HG03135 (cell line): ENCODE results near the gene EPS8L2.
"Not testable (repeated sequence)": the region's sequence is repeated elsewhere in the genome, so short reads cannot be mapped to it uniquely, and the experiment has no call there.

Experiments used
- ATAC-seq: cut with Tn5 transposase; IDR thresholded peaks from one replicate; pipeline ENCODE4 v1.9.1; 2021; ENCODE audit warnings: mild to moderate bottlenecking, moderate library complexity; ENCODE audit not compliant: unreplicated experiment

EPS8L2 gene

DNA sequence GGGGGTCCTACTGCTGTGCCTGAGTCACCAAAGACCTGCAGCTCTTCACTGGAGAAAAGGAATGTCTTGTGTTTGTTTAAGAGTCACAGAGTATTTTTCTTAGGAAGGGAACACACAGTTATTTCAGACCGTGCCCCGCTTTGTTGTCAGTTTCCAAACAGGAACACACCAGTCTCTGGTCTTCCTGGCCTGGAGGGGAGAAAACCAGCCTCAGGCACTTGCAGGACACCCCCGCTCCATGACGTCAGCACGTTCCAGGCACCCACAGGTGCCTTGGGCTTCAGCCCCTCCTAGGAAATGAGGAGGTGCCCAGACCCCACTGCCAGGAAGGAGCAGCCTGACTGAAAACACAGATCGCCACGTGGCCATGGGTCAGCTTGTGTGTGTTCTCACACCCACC lies 16.4 kb upstream of the EPS8L2 start:
- no peak for ATAC-seq

DNA sequence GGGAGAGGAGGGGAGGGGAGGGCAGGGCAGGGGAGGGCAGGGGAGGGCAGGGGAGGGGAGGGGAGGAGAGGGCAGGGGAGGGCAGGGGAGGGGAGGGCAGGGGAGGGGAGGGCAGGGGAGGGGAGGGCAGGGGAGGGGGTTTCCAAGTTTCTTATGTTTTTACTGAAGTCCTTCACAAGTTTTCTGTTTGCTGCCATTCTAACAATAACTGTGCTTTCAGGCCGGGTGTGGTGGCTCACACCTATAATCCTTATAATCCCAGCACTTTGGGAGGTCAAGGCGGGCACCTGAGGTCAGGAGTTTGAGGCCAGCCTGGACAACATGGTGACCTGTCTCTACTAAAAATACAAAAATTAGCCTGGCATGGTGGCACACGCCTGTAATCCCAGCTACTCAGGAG lies 15.8 kb upstream of the EPS8L2 start:
- ATAC-seq: not testable (repeated sequence)

DNA sequence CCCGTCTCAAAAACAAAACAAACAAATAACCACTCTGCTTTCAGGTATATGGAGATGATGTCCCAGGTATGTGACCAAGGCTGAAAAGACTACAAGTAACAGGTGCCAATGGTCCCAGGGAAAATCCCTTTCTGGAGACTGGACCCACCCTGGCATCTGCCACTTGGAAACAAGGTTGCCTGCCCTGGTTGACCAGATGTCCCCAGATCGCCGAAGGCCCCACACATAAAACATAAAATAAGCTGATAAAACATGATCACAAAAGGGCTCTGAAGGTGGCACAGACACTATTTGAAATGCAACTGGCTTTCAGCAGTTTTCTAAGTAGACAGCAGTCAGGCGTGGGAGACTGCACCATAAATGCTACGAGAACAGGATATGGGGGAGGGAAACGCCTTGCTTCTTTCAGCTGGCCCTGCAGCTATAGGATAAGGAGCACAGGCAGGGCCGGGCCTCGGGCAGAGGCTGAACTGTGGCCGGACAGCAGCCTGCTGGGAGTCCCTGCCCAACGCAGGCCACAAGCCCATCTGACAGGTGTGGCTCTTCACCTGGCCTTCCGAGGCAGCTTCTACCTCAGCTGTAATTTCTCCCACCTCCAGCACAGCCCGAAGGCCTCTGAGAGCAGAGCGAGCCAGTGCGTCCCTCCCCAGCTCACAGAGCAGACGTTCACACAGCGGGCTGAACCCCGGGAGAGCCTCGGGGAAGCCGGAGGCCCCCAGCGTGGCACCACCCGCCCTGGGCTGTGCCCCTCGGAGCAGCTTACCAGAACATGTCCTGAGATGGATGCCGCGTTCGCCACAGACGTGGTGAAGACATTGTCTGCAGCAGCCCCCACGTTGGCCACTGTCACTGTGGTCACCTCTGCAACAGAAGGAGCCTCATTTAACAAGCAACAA lies 15.0 kb upstream of the EPS8L2 start:
- ATAC-seq: no peak

DNA sequence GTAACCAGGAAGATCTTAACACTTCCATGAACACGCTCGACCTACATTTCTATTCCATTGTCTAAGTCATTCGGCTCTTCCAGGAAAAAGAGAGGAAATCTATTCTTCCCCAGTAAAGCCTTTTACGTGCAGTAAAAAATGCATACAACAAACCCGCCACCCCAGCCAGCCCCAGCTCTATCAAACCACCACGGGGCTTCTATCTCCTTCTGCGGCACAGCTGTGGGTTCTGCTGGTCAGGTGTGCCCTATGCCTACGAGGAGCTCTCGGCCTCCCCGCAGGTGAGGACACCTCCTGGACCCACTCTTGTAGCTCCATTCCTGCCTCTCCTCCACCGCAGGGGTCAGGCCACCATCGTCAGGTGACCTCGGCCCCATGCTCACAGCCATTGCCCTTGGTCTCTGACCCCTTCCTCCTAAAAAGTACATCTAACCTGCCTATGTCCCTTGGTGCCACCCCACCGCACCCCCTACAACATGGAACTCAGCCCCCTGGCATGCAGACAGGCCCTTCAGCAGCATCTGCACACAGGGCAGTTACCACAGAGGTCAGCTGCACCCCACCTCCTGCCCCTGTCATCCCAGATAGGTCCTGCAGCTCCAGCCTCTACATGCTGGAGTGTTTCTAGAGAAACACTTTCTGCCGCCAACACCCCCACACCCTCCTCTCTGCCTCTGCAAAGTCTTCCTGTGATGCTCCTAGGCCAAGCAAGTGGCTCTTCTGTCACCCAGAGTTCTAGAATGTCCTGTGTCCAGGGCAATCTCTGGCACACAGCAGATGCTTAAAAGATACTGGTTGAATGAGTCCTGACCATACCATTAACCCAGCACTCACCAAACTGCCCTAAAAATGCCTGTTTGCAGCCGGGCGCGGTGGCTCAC lies 14.1 kb upstream of the EPS8L2 start:
- ATAC-seq: no peak

DNA sequence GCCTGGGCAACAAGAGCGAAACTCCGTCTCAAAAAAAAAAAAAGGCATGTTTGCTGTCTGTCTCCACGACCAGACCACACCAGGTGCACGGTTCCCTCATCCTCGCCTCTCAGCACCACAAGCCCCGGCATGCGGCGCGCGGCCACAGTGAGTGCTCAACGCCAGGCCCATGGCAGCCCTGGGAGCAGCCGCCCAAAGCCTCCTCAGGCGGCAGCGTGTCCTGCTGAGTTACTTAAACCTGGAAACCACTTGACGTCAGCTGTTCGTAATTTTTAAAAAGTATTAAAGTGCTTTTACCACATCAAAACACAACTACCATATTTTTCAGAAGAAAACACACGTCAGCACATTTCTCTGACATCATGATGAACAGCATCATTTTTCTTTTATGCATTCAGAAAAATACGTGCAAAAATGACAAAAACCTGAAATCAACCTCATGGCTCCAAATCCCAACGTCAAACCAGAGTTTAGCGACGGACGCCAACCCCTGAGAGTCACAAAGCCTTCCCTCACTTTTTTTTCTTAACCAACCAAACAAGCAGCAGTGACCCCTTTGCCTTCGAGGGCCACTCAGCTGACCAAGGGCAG lies 13.1 kb upstream of the EPS8L2 start:
- ATAC-seq: no peak

GRCh38 chr11:693415-693831 lies 12.6 kb upstream of the EPS8L2 start:
- ATAC-seq: no peak

DNA sequence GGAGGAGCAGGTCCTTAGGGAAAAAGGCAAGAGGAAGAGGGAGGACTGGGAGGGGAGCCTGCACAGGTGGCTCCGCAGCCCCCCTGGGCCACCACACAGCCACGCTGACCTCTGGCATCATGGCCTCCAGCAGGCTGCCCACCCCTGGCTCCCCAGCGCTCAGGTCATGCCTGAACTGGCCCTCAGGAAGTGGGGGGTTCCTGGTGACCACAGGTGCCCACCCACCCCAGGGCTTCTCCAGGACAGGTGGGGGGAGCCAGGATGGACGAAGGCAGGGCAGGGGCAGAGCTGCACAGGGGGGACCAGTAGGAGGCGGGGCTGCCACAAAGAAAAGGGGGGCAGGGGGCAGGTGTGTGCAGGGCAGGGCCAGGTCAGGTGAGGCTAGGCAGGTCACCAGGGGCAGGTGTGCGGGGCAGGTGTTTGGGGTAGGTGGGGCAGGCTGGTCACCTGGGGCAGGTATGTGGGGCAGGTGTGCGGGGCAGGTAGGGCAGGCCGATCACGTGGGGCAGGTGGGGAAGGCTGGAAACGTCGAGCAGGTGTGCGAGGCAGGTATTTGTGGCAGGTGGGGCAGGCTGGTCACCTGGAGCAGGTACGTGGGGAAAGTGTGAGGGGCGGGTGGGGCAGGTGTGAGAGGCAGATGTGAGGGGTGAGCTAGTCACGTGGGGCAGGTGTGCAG lies 12.0 kb upstream of the EPS8L2 start:
- ATAC-seq: no peak

- ATAC-seq: peak; percentile 77
These were observed 11.3 kb upstream of the EPS8L2 start, which contains the start of gene DEAF1 for GRCh38 chr11:694563-695287. Gene DEAF1, minus strand, starts transcription at chr11:695222. Its CDS starts 175 bp downstream, at chr11:695047.

DNA sequence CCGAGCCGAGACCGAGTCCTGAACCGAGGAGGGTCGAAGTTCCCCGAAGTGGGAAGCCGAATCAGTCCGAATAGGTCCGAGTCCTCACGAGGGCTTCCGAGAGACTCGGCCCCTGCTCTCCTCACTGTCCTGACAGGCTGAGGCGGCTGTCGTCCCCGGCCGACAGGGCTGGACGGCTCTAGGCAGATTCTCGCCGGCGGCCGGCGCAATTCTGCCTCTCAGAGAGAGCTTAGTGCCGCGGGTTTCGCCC lies 10.8 kb upstream of the EPS8L2 start:
- no peak for ATAC-seq

GRCh38 chr11:695538-696248 lies 10.3 kb upstream of the EPS8L2 start, which contains the start of gene TMEM80:
Gene TMEM80, plus strand, starts transcription at chr11:695816. Its CDS starts 12 bp downstream, at chr11:695828.
- ATAC-seq: peak; percentile 66

DNA sequence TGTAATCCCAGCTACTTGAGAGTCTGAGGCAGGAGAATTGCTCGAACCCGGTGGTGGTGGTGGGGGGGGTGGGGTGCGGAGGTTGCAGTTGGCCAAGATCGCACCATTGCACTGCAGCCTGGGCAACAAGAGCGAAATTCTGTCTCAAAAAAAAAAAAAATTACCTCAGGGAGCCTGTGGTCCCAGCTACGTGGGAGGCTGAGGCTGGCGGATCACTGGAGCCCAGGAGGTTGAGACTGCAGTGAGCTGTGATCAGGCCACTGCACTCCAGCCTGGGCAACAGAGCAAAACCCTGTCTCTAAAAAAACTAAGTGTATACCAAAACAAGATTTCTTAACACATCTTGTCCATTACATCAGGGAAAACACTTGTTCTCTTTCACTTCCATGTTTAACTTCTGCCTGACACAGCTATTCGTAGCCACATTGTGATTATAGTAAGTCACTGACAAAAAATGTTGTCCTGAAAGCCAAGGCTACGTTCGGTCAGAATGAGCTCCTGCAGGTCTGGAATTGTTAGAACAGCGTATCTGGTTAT lies 9.0 kb upstream of the EPS8L2 start:
- no peak for ATAC-seq

DNA sequence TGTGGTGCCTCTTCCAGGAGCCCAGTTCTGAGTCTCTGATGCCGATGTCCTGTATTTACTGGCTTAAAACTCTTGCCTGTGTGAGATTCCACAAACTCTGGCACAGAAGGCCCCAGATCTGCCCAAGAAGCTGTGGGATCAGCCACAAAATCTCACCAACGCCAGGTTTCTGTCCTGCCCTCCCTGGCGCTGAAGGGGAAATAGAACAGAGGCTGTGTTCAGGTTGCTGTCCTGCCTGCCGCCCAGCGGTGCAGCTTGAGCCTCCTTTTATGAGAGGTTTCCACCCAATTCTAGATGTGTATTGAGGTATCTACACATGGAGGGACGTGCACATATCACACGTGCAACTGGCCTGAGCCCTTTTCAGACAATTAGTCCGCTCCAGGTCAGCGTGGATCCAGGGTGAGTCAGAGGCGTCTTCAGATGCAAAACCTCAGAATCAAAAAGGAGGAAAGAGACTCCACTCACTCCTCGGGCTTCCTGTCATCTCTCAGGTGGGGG lies 8.2 kb upstream of the EPS8L2 start:
- ATAC-seq: no peak

GRCh38 chr11:698493-699115 lies 7.4 kb upstream of the EPS8L2 start:
- no peak for ATAC-seq

DNA sequence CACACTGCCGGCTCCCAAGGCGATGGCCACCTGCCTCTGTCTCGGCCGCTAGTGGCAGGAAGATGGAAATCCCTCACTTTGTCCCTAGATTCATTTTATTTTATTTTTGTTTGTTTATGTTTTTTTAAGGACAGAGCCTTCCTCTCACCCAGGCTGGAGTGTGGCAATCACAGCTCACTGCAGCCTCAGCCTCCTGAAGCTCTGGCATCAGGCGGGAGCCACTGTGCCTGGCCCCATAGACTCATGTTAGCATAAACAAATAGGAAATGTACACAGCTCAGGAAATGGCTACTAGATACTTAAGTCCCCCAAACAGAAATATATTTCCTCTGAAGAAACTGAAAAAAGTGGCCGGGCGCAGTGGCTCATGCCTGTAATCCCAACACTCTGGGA lies 6.9 kb upstream of the EPS8L2 start:
- no peak for ATAC-seq

DNA sequence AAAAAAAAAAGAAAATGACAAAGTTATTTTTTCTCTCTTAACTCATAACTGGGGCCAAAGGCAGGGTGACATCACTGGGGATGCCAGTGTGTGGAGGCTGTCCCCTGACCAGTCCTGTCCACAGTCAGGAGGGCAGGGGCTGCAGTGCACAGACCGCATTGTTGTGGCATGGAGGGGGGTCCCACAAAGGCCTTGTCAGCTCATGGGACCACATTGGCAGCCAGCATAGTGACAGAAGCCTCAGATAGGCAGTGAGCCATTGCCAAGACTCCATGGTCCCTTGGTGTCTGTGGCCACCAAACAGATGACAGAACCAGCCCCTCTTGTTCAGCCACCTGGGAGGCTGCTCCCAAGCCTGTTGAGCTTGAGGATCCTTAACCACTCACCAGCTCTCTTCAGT lies 6.3 kb upstream of the EPS8L2 start:
- no peak for ATAC-seq

- no peak for ATAC-seq
These were observed 4.1 kb upstream of the EPS8L2 start for GRCh38 chr11:701741-702461.

DNA sequence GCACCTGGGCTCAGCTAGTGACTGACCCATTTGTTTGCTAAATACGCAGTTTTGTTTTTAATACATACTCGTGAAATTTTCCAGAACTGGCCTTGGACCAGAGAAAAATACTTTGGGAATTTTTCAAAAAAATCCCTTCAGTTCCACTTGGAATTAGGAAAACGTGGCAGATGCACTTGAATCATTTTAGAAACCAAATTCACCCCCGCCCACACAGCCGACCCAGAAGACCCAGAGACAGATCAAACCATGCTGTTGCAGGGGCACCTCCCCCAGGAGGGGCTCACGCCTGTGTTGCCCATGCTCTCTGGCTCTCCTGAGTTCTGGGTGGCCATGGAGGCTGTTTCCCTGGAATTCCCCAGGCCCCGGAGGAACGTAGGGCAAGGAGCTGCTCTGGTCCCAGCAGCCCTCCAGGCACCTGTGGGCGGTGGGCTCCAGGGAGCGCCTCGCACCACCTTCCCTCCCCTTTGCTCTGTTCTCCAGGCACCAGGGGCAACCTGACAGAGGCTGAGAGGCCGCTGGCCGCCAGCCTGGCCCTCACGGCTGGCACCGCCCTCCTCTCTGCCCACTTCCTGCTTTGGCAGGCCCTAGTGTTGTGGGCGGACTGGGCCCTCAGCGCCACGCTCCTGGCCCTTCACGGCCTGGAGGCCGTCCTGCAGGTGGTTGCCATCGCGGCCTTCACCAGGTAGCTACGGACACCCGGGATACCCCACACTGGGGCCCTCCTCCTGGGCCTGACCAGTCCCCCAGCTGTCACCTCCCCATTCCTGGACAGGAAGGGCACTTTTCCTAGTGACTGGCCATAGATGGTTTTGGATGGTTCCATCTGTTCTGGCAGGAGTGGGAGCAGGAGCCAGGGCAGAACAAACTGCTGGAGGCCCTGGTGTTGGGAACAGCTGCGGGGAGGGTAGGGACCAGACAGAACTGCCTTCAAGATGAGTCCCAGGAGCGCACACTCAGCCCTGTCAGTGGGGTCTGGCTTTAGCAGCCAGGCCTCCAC lies 3.3 kb upstream of the EPS8L2 start:
- ATAC-seq: no peak
